Small intestine (tissue), 7 donors: ENCODE results near the gene KLF6. TPM values are rescaled to one million over a fixed set of nuclear protein-coding genes. Genes with fewer than 3 reads are reported as not detected.

Experiments used
- DNase-seq, 2 donors: peaks; one replicate each; pipeline versions ENCODE4 v3.0.0 to v3.0.0-alpha.2; 2013
- FAIRE-seq: peaks from 2 replicates; lab custom pipeline; 2012; peaks lifted over from hg19 to GRCh38; lab: Jason Lieb, UNC
- H3K27ac ChIP-seq, 3 donors: one replicate each; pipeline ENCODE4 v1.5.1; 2013; ENCODE audit warnings: low read length in 2 of 3, mild to moderate bottlenecking in 2 of 3, control low read depth in 1 of 3, inconsistent platforms in 1 of 3, low read depth in 1 of 3, moderate library complexity in 1 of 3
- H3K27me3 ChIP-seq, 3 donors: one replicate each; pipeline ENCODE4 v1.6.1; 2013; ENCODE audit warnings: low read length in 3 of 3, inconsistent platforms in 1 of 3; ENCODE audit not compliant: control insufficient read depth in 3 of 3, insufficient read depth in 3 of 3
- H3K36me3 ChIP-seq, 3 donors: one replicate each; pipeline ENCODE4 v1.6.1; 2013; ENCODE audit warnings: low read length in 3 of 3, inconsistent platforms in 1 of 3, low read depth in 1 of 3, mild to moderate bottlenecking in 1 of 3, moderate library complexity in 1 of 3; ENCODE audit not compliant: control insufficient read depth in 3 of 3, insufficient read depth in 2 of 3
- H3K4me1 ChIP-seq, 3 donors: one replicate each; pipeline ENCODE4 v1.6.1; 2013; ENCODE audit warnings: low read length in 2 of 3, inconsistent platforms in 1 of 3, low read depth in 1 of 3, mild to moderate bottlenecking in 1 of 3, moderate library complexity in 1 of 3; ENCODE audit not compliant: control insufficient read depth in 3 of 3, insufficient read depth in 2 of 3
- H3K4me3 ChIP-seq, 3 donors: one replicate each; pipeline ENCODE4 v1.5.1; 2013; ENCODE audit warnings: low read length in 3 of 3, control low read depth in 1 of 3, inconsistent platforms in 1 of 3, low read depth in 1 of 3, mild to moderate bottlenecking in 1 of 3, moderate library complexity in 1 of 3
- H3K9me3 ChIP-seq, 2 donors: one replicate each; pipeline ENCODE4 v1.6.1; 2013; ENCODE audit warnings: low read depth in 1 of 2, low read length in 1 of 2; ENCODE audit not compliant: control insufficient read depth in 2 of 2, insufficient read depth in 1 of 2
- WGBS, 3 donors: extraction: QIAGEN DNeasy Blood & Tissue Kit; methylation state at CpG; one replicate each; pipeline ENCODE4 v1.1.7; 2013; 5-methylcytosine and 5-hydroxymethylcytosine counted together
- polyA plus RNA-seq, 4 donors: library from polyadenylated mRNA; stranded (reverse) in 3 of 4; unstranded in 1 of 4; fragments of 200-250 nt in 3 of 4; fragments of 120-200 nt in 1 of 4; gene quantifications; one replicate each; pipeline versions ENCODE4 v1.2.1 to v1.2.3, GENCODE V29; 2013
- donor health status: healthy with polysubstance abuse.
- donor health status: control.
- donor health status: control.
- donor health status: Bipolar disorder and iron deficiency.
- donor health status: healthy.

The KLF6 gene
- polyA plus RNA-seq, 4 donors = 47.3 to 97.7 (median 72.1) TPM

- DNase-seq (no peak), FAIRE-seq (no peak)
- Histone ChIP-seq H3K36me3 (no peaks in the 10 kb centered on the region), H3K27ac (no peak overlapping the region), H3K27me3 (no peaks in the 10 kb centered on the region), H3K4me3 (no peak overlapping the region), H3K4me1 (no peaks in the 10 kb centered on the region), H3K9me3 (peaks cover 0 to 3% of the 10 kb centered on the region in 2 donors)
- 80 to 86% (median 82%) methylated on average over 7 of the region's 7 CpGs for whole genome bisulfite sequencing, 3 donors
Measured at GRCh38 chr10:3727268-3727667, 57.7 kb downstream of the KLF6 start.
